Stimulated activated CD4-positive, alpha-beta T cell treated with anti-CD3 and anti-CD28 coated beads, Interleukin-4, amount 100 ng/mL, for 24 hours (primary cell): ENCODE measurements around the gene NSF.
"Not testable (repeated sequence)": the region's sequence is repeated elsewhere in the genome, so short reads cannot be mapped to it uniquely, and the experiment has no call there.

Experiments used
- DNase-seq: peaks from one replicate; pipeline ENCODE4 v3.0.0-alpha.2; 2020

The NSF gene

GRCh38 chr17:46590157-46591146 lies at the start of gene NSF:
NSF (plus strand) TSS chr17:46590669; CDS start chr17:46590776, 107 bp downstream.
- not testable (repeated sequence) for DNase-seq

DNA sequence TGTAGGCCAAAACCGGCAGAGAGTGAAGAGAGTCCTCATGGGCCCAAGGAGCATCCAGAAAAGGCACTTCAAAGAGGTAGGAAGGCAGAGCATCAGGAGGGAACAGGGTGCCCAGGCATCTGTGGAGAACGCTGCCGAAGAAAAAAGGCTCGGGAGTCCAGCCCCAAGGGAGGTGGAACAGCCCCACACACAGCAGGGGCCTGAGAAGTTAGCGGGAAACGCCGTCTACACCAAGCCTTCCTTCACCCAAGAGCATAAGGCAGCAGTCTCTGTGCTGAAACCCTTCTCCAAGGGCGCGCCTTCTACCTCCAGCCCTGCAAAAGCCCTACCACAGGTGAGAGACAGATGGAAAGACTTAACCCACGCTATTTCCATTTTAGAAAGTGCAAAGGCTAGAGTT lies 41.9 kb upstream of the NSF start:
- not testable (repeated sequence) for DNase-seq

DNA sequence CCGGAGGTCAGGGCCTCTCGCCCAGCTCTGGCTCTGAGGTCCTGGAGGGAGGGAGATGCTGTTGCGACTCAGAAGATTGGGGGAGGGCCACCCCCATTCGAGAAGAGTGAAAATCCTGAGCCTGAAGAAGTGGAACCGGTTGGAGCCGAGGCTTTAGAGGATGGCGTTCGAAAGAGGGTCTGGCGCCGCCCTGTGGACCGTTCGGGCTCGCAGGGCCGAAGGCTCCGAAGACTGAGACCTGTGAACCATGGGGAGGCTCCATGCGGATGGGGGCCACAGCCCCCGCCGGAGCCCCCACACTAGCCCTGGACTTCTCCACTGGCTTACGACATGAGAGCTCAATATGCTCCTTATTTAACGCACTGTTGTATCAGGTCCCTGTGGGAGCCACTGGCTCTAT lies 31.3 kb upstream of the NSF start:
- DNase-seq, result not testable (repeated sequence)

- not testable (repeated sequence) for DNase-seq
These were observed 30.4 kb upstream of the NSF start for GRCh38 chr17:46560048-46560447.

GRCh38 chr17:46566284-46566683 lies 24.2 kb upstream of the NSF start:
- DNase-seq, result not testable (repeated sequence)

- not testable (repeated sequence) for DNase-seq
These were observed 23.5 kb upstream of the NSF start for GRCh38 chr17:46566980-46567379.

DNA sequence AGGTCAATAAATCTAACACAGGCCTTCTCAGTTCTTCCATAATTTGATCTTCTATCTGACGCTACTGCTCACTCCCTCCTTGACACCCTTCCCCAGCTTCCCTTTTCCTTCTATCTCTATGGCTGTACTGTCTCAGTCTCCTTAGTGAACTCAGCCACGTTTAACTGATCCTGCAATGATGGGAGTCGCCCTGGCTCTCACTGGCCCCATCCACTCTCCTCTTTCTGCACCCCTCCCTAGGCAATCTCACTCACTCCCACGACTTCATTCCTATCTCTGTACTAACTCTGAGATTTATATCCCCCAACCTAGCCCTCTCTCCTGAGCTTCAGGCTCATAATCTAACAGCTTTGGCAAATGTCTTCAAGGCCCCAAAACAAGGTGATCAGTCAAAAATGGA lies 18.7 kb upstream of the NSF start:
- not testable (repeated sequence) for DNase-seq

- peak; percentile 81 for DNase-seq
These were observed 11.1 kb upstream of the NSF start, which contains the start of gene ARL17A for GRCh38 chr17:46579083-46580075. ARL17A (minus strand) TSS chr17:46579691; CDS start chr17:46576322, 3,369 bp downstream.

DNA sequence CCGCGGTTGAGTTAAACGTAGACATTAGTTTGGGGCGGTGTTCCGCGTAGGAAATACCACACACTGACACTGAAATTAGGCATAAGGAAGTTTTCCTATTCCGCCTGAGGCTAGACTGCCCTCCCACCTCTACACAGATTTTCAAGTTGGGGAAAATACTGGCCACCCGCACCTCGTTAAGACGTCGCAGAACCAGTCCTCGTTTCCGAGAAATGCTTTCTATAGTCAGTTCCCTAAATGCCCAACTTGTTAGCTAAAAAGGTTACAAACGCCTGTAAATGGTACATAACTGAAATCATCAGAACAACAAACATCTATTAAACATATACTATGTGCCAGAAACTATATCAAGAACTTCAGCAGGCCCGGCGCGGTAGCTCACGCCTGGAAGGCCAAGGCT lies 10.4 kb upstream of the NSF start:
- not testable (repeated sequence) for DNase-seq

GRCh38 chr17:46585444-46585843 lies 5.0 kb upstream of the NSF start:
- DNase-seq, result not testable (repeated sequence)

DNA sequence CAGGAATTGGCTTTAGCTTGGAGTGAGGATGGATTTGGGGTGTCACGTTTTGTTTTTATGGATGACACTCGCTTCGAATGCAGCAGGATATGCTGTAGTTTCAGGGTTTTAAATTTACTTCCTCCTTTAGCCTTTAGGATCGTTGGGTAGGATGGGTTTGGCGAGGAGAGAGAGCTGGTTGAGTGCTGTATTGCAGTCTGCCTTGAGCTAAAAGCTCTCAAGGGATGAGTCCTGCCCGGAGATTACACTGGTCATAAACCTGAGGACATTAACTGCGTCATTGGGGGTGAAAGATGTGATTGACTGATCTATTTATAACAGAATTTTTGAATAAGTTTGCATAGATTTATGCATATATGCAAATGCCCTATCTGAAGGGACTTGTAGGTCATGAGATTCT lies 863 bp downstream of the NSF start:
- not testable (repeated sequence) for DNase-seq

- DNase-seq, result not testable (repeated sequence)
These were observed 8.0 kb downstream of the NSF start for GRCh38 chr17:46598344-46598931.

GRCh38 chr17:46600767-46601166 lies 10.3 kb downstream of the NSF start:
- DNase-seq, result not testable (repeated sequence)

- DNase-seq, result peak; percentile 3
These were observed 12.7 kb downstream of the NSF start for GRCh38 chr17:46603125-46603524.

DNA sequence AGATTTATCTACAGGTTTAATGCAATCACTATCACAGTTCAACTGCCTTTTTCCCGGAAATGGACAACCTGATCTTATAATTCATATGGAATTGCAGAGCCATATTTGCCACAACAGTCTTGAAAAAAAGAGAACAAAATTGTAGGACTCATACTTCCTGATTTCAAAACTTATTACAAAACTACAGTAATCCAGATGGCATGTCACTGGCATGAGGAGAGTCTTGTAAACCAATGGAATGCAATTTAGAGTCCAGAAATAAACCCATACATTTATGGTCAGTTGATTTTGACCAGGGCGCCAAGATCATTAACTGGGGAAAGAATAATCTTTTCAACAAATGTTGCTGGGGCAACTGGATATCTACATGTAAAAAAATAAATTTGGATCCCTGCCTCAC lies 20.8 kb downstream of the NSF start:
- not testable (repeated sequence) for DNase-seq

- DNase-seq, result not testable (repeated sequence)
These were observed 23.4 kb downstream of the NSF start for GRCh38 chr17:46613876-46614275.

DNA sequence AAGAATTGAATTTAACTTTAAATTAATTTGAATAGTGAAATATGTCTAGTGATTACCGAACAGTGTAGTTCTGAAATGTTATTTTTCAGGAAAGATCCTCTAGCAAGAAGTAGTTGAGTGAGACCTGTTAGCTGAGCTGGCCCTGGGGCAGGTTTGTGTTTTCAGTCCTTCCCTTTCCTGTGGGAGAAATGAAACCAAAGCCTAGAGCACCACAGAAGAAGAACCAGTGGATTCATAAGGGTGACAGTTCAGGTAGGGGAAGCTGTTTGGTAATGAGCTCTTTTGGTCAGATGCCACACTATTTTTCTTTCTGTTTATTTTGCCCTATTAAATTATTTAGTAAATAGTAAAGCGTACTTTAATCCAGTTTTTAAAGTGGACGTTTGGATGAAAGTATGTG lies 26.7 kb downstream of the NSF start:
- not testable (repeated sequence) for DNase-seq

GRCh38 chr17:46618975-46619374 lies 28.5 kb downstream of the NSF start:
- not testable (repeated sequence) for DNase-seq

DNA sequence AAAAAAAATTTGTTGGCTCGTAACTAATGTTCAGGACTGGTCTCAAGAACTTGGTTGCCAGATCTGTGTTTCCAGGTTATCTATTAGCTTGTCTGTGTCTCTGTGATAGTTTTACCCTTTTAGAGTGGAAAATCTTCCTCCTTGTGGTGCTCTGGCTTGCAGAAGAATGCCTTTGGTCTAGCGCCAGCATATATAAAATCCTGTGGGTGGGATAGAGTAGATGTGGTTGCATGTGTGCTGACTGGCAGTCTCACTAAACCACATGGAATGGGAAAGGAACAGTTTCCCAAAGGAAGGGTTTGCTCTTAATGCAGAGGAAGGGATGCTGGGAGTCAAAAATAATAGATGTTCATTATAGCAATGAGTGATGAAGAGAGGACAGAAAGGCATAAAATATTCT lies 33.3 kb downstream of the NSF start:
- DNase-seq, result not testable (repeated sequence)

- DNase-seq, result not testable (repeated sequence)
These were observed 34.3 kb downstream of the NSF start for GRCh38 chr17:46624726-46625125.

DNA sequence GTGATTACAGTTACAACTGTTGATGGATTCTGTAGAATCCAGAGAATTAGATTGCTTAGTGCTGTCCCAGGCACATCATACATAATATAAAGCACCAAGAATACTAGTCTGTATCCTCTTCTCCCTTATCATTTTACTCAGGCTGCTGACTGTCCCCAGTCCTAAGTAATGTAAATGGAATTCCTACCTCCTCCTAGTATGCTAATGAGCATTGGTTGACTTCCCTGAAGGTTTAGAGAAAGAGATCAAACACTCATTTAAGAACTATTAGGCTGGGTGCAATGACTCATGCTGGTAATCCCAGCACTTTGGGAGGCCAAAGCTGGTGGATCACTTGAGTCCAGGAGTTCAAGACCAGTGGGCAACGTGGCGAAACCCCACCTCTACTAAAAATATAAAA lies 37.0 kb downstream of the NSF start:
- not testable (repeated sequence) for DNase-seq

- DNase-seq, result not testable (repeated sequence)
These were observed 38.4 kb downstream of the NSF start for GRCh38 chr17:46628753-46629436.
